GM12873 (cell line): ENCODE results near the gene NOSTRIN.

Source experiments
- CTCF ChIP-seq: IDR thresholded peaks from 2 replicates; pipeline ENCODE4 v1.5.1; 2012; ENCODE audit warnings: low read depth, mild to moderate bottlenecking, moderate library complexity, low read length, control low read depth; ENCODE audit not compliant: insufficient read depth; ENCODE audit errors: missing control alignments

Gene NOSTRIN

GRCh38 chr2:168801961-168802858 lies at the start of gene NOSTRIN:
NOSTRIN (plus strand) TSS chr2:168802637; CDS start chr2:168802647, 10 bp downstream.
- TF ChIP-seq CTCF, result no peak

- no peak for TF ChIP-seq CTCF
Observed at GRCh38 chr2:168753765-168754329, 48.6 kb upstream of the NOSTRIN start.

GRCh38 chr2:168757223-168757622 lies 45.2 kb upstream of the NOSTRIN start:
- TF ChIP-seq CTCF, result no peak

- peak; percentile 69 for TF ChIP-seq CTCF
Observed at GRCh38 chr2:168758970-168759820, 43.2 kb upstream of the NOSTRIN start.

GRCh38 chr2:168765401-168765800 lies 37.0 kb upstream of the NOSTRIN start:
- no peak for TF ChIP-seq CTCF

GRCh38 chr2:168766600-168766999 lies 35.8 kb upstream of the NOSTRIN start:
- no peak for TF ChIP-seq CTCF

- TF ChIP-seq CTCF, result no peak
Observed at GRCh38 chr2:168767258-168767657, 35.2 kb upstream of the NOSTRIN start.
